COLO829 (cell line): ENCODE measurements around the gene KLHL25.

ENCODE experiments used
- DNase-seq: peaks from one replicate; pipeline ENCODE4 v3.0.0; 2012; ENCODE audit warnings: low spot score

KLHL25 gene

GRCh38 chr15:85759376-85759775 is 35.3 kb downstream of the KLHL25 start:
- no peak for DNase-seq

DNA sequence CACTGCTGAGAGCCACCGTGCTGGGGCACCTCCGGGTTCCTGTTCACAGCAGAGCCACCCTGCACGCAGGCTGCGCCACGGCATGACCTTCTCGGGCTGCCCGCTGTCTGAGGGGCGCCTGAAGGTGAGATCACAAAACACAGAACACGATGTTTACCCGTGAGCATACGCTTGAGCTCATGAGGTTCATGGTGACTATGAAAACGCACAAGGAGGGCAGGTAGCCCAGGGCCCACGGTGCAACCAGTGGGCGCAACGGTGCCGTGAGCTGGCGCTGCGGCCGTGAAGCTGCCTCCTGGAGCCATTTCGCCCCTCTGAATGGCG is 36.1 kb downstream of the KLHL25 start:
- DNase-seq: no peak

DNA sequence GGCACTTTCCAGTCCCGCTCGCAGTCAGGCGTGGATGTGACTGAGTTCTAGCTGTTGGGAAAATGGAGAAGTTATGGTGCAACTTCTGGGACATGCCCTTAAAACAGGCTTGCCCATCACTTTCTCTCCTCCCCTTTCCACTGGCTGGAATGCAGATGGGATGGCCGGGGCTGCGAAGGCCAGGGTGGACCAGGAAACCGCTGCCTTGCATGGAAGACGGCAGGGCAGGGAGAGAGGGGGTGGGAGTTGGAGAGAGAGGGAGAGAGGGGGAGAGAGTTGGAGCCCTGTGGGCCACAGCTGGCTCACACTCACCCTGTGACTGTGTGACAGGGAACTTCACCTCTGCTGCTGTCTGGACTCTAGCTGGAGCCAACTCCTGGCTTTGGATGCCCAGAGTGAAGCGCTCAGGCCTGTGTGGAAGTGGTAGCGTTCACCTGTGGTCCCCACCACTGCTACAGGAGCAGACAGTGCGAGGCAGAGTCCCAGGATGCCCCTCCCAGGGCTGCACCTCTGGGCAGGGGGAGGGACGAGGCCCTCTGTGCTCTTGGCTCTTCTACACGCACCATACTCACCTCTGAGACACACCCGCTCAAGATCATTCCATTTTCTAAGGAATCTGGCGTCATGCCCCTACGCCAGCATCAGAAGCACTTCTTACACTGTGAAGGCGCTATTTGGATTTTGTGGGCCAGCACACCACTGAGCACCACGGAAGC is 36.6 kb downstream of the KLHL25 start:
- DNase-seq: no peak

- no peak for DNase-seq
These were observed 37.4 kb downstream of the KLHL25 start for GRCh38 chr15:85757073-85757938.

- DNase-seq: no peak
These were observed 38.2 kb downstream of the KLHL25 start for GRCh38 chr15:85756411-85757072.

DNA sequence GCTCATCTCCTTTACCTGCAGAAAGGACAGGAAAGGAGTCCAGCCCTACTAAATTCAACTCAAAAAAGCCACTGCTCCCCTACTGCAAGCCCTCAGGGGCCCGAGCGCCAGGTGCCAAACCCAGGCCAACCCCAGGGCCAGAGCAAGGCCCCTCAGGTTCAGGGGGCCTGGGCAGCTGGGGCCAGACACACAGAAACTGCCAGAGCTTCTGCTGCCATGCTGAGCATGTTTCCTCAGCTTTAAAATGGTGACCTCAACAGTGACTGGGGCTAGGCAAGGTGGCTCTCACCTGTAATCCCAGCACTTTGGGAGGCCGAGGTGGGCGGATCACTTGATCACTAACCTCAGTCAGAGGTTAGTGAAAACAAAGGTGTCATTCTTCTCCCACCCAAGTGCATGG is 38.8 kb downstream of the KLHL25 start:
- DNase-seq: no peak

GRCh38 chr15:85755471-85755870 is 39.3 kb downstream of the KLHL25 start:
- no peak for DNase-seq

DNA sequence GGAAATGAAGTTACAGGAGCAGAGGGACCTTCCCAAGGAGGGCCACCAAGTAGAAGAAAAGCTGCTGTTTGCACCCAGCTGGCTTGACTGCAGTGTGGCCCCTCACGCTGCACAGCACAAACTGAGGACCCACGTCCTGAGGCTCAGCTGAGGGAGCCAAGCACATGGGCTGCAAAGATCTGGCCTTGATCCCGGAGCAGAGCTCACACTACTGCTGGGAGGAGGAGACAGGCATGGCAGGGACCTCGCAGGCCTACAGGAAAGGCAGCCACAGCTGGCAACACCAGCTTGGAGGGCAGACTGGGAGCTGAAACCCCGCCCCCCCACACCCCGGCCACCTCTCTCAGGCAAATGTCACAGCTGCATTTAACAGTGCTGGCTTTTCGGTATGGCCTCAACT is 39.7 kb downstream of the KLHL25 start:
- DNase-seq: no peak

DNA sequence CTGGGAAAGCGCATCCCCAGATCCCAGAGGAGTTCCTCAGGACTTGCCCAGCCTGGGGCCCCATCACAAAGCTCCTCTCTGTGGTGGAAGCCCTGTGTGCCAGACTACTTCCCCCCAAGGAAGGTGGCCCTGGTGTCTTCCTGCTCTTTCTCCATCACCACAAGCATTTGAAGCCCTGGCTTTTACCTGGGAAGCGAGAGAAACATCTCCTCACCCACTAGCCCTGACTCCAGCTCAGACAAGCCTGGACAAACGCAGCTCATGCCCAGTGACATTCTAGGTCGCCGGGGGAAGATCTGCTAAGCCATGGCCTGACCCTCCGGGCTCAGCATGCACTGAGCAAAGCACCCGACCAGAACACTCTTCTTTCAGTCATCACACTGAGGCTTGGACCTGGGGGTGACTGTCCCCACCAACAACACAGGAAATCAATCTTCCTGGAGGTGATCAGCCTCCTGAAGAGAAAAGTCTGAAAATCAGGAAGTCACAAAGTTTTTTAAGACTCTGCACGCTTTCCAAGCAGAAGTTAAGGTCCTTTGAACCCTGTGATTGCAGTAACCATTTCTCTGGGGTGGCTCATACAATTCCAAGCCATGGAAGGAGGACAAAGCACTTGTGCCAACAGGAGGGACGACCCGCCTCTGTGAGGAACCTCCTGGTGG is 40.8 kb downstream of the KLHL25 start:
- DNase-seq: no peak

- DNase-seq: no peak
These were observed 41.5 kb downstream of the KLHL25 start for GRCh38 chr15:85753261-85753660.

- DNase-seq: no peak
These were observed 42.2 kb downstream of the KLHL25 start for GRCh38 chr15:85752491-85752961.

DNA sequence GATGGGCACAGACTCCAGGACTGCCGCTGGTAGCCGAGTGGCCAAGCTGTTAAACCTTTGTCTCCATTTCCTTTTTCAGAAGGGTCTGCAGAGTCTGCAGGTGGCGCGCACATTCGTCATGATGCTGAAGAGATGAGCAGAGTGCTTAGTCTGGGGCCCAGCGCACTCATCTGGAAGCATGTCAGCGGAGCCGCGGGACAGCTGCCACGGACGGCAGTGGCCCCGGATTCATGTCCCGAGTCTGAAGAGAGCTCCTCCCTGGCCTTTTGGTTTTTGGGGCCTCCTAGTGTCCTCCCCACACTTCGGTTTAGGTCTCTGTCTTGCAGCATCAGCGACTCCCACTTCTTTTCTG is 42.6 kb downstream of the KLHL25 start:
- DNase-seq: no peak

DNA sequence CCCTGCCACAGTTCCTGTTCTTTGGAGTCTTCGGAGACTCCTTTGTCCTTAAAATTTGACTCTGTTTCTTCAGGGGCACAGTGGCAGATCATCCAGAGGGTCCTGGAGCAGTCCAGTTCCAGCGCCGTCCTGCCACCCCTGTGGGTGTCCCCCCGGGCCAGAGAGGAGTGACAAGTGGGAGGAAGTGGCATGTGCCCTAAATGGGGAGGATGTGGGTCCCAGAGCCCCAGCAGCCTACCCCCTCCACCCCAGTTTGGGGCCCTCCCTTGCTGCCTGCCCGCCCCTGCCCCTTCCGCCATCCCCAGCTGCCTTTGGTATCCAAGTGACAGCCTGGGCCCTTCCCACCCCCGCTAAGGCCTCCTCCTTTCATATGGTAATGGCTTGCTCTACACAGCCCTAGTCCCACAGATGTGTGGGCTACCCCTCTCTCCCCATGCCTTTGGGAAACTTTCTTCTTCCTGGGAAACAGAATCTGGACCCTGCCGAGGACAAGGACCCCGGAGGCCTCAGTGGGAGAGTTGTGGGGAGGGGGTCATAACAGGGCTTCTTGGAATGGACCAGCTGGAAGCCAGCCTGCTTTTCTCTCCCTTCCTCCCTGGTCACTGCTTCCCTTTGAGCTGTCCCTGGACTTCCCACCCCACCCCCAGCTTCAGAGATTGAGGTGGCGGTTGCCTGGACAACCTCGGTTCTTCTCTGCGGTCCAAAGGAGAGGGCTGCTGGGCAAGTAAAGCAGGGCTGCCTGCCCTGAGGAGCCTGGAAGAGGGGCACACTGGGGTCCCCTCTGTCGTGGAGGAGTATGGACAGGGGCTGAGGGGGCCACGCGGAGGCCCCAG is 43.2 kb downstream of the KLHL25 start:
- no peak for DNase-seq

DNA sequence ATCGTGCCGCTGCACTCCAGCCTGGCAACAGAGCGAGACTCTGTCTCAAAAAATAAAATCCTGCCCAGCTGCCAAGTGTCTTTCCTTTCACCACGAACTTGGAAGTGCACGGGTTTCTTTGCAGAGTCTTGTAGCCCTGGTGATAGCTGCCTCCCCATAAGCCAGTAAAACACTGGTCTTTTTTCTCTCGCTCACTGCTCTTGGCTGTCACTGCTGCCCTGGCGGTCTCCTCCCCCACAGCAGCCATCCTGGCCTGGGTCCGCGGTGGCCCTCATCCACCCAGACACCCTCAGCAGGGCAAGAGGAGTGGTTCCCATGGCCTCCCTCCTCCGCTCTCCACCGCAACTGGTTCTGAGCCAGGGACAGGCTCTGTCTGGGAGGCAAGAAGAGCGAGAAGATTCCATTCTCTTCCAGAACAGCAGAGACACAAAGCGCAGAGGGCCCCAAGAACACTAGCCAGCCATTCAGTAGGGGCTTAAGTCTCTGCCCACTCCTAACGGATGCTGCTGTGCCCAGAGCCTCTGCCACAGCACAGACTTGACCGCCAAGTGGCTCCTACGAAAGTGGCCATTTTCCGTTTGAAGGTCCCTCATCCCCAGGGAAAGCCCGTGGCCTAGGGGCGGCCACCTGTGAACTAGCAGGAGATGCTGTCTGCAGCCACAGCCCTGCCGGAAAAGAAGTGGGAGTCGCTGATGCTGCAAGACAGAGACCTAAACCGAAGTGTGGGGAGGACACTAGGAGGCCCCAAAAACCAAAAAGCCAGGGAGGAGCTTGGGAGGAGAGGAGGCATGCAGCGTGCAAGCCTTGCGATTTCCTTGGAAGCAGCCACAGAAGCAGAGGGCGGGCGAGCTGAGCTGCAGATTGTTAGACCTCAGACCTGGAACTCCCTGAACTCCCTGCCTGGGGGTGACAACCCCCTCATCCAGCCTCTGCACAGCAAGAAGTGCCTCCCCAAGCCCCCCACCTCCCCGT is 44.1 kb downstream of the KLHL25 start:
- no peak for DNase-seq

- DNase-seq: no peak
These were observed 45.2 kb downstream of the KLHL25 start for GRCh38 chr15:85749261-85750151.

DNA sequence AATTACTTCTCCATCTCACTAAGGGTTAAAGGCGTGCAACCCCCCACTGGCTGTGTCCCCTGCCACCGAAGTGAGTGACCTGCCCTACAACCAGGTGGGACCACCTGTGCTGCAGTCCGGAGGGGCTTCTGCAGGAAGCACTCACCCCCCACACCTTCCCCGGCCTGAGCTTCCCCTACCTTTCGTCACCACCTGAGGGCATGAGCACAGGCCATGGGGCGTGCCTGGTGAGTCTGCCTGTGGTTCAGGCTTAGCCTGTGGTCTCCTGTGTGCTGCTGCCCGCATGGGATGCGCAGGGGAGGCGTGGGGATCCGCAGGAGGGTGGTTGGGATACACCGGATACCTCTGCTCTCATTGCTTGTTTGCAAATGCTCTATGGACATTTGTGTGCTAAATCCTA is 46.0 kb downstream of the KLHL25 start:
- no peak for DNase-seq

GRCh38 chr15:85748176-85748575 is 46.5 kb downstream of the KLHL25 start:
- DNase-seq: no peak

DNA sequence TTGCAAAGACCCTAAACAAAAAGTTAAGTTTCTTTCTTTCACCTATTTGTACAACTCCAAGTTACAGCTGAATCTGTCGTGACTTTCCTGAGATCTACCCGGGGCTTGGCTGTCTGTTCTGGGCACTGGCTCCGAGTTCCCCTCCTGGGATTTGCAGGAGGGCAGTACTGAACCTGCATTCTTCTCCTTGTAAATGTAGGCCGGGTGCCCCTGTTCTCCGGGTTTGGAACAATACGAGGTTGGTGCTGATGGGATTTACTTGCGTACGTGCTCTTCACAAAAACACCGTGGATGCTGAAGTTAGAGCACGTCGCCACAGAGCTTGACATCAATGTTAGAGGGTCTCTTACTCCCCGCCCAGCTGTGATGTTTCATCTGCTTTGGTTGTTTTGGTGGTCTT is 48.1 kb downstream of the KLHL25 start:
- DNase-seq: no peak

- DNase-seq: no peak
These were observed 49.1 kb downstream of the KLHL25 start for GRCh38 chr15:85745525-85746150.
